DND-41 (cell line): ENCODE results near the gene PREX1.

Source experiments
- CTCF ChIP-seq: IDR thresholded peaks from 2 replicates; pipeline ENCODE4 v1.5.1; 2012; ENCODE audit warnings: borderline replicate concordance, low read length, moderate library complexity, mild to moderate bottlenecking; ENCODE audit not compliant: poor library complexity, severe bottlenecking; ENCODE audit errors: extremely low read depth
- EZH2 ChIP-seq: IDR thresholded peaks from 3 replicates; pipeline ENCODE4 v1.6.1; 2012; ENCODE audit warnings: borderline replicate concordance, low read depth, mild to moderate bottlenecking, moderate library complexity, low read length, inconsistent platforms; ENCODE audit not compliant: severe bottlenecking

DNA sequence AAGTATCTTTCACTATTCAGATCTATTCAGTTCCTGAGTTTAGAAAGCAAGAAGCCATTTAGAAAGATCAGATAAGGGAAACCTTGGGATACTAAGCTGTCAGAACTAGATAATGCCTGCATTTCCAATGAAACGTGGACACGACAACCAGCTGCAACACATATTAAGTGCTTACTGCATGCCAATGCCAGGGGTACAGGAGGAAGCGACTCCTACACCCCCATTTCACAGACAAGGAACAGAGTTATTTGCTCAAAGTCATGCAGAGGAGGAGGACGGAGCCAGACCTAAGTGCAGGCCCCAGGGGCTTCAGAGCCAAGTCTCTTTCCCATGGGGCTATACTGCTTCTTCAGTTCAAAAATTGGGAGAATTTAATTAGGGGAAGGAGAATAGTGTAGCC lies 62.4 kb downstream of the PREX1 start:
- no peak for TF ChIP-seq CTCF
- TF ChIP-seq EZH2, result no peak
